ENCODE data around the gene MISFA. TPM values are rescaled to one million over a fixed set of nuclear protein-coding genes. Genes with fewer than 3 reads are reported as not detected.
A peak's percentile ranks its signal among the peaks of the same experiment; 100 is the strongest.
"Not testable (repeated sequence)": the region's sequence is repeated elsewhere in the genome, so short reads cannot be mapped to it uniquely, and the experiment has no call there.

MISFA gene
- 13.0 TPM for total RNA-seq
- long read RNA-seq, partial matches to known transcripts = 0 of 7 reads
- long read RNA-seq, other reads (novel, unspliced or antisense) = 7 of 7 reads

DNA sequence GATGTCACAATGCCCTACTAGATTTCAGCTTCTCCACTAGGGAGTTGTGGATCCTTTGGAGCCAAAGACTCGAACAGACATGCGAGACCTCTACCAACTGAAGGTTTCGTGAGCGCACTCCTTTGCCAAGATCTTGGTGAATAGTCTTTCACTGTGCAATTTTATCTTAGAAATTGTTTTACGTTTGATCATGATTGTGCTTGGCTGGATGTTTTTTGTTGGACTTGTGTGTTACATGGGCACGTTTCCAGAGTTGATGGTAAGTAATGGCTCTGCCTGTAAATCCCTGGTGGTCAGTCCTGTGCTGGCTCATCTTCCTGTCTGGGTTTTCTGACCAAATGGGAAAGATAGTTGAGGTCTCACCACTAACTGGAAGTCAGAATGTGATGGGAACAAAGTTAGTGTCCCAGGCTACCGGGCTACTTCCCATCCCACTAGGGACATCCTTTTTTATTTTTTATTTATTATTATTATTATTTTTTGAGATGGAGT lies at the start of gene MISFA:
TSS of gene MISFA (plus strand) at position 51 of the 492 bp plus-strand sequence. CDS start at position 191, 140 bp downstream.
- ATAC-seq = no peak
- DNase-seq (ENCODE audit: missing footprints) = no peak
- intact Hi-C loops (cut with DNase I) = no loop called here

DNA sequence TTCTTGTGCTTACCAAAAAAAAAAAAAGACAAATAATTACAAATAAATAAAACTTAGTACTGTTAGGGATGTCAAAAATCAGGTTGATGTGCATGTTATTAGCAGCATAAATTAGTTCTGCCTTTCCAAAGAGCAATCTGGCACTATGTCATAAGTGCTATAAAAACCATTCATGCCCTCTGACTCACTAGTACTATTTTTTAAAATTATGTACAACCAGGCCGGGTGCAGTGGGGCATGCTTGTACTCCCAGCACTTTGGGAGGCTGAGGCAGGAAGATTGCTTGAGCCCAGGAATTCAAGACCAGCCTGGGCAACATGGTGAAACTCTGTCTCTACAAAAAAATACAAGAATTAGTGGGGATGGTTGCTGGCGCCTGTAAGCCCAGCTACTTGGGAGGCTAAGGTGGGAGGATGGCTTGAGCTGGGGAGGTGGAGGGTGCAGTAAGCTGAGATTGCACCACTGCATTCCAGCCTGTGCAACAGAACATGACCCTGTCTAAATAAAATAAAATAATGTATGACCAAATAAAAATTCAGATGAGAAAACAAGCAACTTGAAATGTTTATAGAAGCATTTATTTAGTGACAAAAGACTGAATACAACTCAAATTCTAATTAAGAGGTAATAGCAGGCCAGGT lies 36.4 kb upstream of the MISFA start:
- DNase-seq (ENCODE audit: missing footprints) (no peak), ATAC-seq (no peak)
- intact Hi-C loops (cut with DNase I) = no loop called here

DNA sequence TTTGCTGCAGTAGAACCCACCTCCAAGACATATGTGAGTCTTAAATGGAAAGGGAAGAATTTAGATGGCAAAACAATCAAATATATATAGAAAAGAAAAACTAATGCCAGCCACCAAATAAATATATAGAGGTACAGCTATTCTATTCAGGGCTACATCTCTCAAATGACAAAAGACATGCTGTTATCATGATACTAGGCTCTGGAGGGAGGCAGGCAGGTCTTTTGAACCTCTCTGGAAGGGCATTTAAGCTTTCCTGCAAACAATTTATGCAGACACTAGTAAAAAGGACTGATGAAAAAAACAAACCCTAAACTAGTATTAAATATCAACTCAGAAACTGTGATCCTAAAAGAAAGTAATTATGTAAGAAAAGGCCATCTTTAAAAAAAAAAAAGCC lies 35.4 kb upstream of the MISFA start:
- ATAC-seq = no peak
- intact Hi-C loops (cut with DNase I) = no loop called here
- no peak for DNase-seq (ENCODE audit: missing footprints)

GRCh38 chr11:18566406-18566805 lies 33.2 kb upstream of the MISFA start:
- no peak for ATAC-seq
- intact Hi-C loops (cut with DNase I) = no loop called here

DNA sequence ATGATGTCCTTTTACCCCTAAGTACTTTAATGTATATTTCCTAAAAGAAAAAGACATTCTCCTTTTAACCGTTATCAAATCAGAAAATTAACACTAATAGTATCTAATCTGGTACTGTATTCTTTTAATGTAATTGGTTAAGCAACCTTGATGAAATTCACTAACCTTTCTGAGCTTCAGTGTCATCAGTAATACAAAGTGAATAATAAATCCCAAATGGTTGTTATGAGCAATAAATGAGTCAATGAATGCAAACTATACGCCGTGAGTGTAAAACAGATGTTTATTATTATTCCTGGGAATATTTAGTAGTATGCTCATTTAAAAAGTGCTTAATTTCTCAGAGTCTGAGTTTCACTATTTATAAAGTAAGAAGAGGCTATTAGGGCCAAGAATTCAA lies 32.5 kb upstream of the MISFA start:
- DNase-seq (ENCODE audit: missing footprints) (no peak), ATAC-seq (no peak)
- intact Hi-C loops (cut with DNase I) = no loop called here

More at GRCh38 chr11:18566406-18566805, 33.2 kb upstream of the MISFA start:
- DNase-seq (ENCODE audit: missing footprints) = no peak

- ATAC-seq (no peak), DNase-seq (ENCODE audit: missing footprints) (no peak)
- intact Hi-C loops (cut with DNase I) = no loop called here
Measured at GRCh38 chr11:18575361-18575760, 24.2 kb upstream of the MISFA start.

DNA sequence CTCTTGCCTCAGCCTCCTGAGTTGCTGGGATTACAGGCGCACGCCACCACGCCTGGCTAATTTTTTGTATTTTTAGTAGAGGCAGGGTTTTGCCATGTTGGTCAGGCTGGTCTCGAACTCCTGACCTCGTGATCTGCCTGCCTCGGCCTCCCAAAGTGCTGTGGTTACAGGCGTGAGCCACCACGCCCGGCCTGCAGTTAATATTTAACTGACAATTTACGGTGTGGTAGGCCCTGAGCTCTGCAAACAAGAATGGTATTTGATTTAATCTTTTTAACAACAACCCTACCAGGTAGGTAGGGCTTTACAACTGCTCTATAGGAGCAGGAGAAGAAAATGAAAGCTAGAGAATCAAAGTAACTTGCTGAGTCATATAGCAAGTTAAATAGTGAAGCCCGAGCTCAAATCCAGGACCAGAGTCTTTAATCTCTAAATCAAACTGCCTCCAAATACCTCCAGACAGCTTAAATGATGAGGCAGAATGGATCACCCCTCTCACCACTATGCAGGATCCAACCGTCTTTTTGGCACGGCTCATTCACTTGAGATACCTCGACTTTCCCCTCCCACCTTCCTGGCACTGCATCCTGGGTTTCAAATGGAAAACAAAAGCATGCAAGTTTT lies 20.5 kb upstream of the MISFA start:
- ATAC-seq = no peak
- intact Hi-C loops (cut with DNase I) = no loop called here
- no peak for DNase-seq (ENCODE audit: missing footprints)

DNA sequence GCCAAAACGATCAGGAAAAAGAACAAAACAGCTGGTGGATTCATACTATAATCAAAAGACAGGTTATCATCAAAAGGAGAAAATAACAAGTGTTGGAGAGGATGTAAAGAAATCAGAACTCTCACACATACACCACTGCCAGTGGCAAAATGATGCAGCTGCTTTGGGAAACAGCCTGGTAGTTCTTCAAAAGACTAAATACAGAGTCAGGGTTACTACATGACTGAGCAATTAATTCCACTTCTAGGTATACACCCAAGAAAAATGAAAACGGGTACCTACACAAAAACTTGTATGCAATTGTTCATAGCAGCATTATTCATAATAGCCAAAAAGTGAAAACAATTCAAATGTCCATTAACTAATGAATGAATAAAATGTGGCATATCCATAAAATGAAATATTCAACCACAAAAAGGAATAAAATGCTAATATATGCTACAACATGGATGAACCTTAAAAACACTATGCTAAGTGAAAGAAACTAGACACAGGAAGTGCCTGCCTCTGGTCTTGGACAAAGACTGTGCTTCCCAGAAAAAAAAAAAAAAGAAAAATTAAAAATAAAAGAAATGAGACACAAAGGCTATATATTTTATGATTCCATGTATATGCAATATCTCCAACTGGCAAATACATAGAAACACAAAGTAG lies 19.3 kb upstream of the MISFA start:
- DNase-seq (ENCODE audit: missing footprints) (no peak), ATAC-seq (no peak)
- intact Hi-C loops (cut with DNase I) = no loop called here

- DNase-seq (ENCODE audit: missing footprints) (no peak), ATAC-seq (no peak)
- intact Hi-C loops (cut with DNase I) = no loop called here
Measured at GRCh38 chr11:18581825-18582224, 17.8 kb upstream of the MISFA start.

- ATAC-seq (peak; percentile 98), DNase-seq (ENCODE audit: missing footprints) (peak; percentile 93)
- intact Hi-C loops (cut with DNase I) = loop anchor here (1.0 to 5.0 kb wide), 3 partner anchors 46 to 144 kb away; partner anchors contain the start of genes SPTY2D1 and TMEM86A
Measured at GRCh38 chr11:18588297-18589252, 11.0 kb upstream of the MISFA start, which contains the start of gene UEVLD. TSS of gene UEVLD (minus strand) at chr11:18588734. CDS start at chr11:18588654, 80 bp downstream.

DNA sequence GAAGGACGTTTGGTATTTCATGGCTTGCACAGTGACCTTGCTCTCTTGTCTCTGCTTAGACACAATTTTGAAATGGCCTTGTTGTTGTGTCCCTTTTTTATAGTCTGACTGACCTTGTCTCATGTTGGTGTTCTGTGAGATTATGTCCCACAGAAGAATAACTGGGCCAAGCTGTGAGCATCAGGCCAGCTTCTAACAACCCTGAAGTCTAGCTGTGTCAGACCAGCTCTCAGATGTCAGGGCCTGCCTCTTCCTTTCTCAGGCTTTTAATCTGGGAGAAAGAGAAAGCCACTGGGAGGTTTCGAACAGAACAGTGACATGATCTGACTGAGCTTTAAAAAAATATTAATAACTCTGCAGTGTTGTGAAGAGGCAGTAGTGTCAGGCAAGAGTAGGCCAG lies 9.0 kb upstream of the MISFA start:
- DNase-seq (ENCODE audit: missing footprints) = no peak
- intact Hi-C loops (cut with DNase I) = no loop called here
- ATAC-seq = no peak

DNA sequence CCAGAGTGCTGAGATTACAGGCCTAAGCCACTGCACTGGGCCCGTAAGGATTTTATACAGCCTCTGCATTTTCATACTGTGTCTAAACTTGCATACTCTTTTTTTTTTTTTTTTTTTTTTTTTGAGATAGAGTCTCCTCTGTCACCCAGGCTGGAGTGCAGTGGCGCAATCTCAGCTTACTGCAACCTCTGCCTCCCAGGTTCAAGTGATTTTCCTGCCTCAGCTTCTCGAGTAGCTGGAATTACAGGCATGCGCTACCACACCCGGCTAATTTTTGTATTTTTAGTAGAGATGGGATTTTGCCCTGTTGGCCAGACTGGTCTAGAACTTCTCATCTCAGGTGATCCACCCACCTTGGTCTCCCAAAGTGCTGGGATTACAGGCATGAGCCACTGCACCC lies 5.5 kb upstream of the MISFA start:
- ATAC-seq; DNase-seq (ENCODE audit: missing footprints); intact Hi-C loops (cut with DNase I): not testable (repeated sequence)

DNA sequence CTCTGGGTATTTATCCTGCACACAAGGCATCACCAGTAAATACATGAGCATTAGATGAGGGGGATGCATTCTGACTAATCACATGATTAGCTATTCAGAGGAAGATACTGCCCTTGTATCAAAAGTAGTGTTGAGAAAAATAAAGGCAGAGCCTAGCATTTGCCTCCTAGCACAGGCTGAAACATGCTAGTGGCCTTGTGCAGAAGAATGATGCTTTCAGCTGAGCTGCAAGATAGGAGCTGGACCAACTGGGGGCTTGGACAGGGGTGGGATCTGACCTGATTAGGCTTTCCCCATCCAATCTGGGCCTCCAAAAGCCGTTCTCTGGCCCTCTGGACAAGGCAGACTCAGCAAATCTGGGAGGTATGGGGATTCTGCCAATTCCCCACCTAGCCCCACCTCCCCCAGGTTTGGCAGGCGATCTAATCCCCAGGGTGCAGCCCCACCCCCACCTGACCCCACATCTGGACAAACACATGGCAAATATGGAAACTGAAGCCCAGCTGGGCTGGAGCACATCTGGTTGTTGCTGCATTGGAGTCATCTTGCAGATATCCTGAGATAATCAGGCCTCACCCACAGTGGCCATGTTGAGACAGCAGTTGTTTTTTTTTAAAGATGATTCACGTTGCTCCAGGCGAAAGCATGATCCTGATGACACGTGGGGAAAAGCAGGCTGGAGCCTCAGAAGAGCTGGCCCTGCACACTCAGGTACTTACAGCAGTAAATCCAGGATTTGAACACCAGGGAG lies 4.4 kb upstream of the MISFA start:
- DNase-seq (ENCODE audit: missing footprints) = no peak
- no peak for ATAC-seq
- intact Hi-C loops (cut with DNase I) = no loop called here

GRCh38 chr11:18600915-18601569 lies 1.5 kb downstream of the MISFA start:
- ATAC-seq (peak; percentile 65), DNase-seq (ENCODE audit: missing footprints) (no peak)
- intact Hi-C loops (cut with DNase I) = no loop called here

- DNase-seq (ENCODE audit: missing footprints) (no peak), ATAC-seq (no peak)
- intact Hi-C loops (cut with DNase I) = no loop called here
Measured at GRCh38 chr11:18608376-18608775, 8.8 kb downstream of the MISFA start.

DNA sequence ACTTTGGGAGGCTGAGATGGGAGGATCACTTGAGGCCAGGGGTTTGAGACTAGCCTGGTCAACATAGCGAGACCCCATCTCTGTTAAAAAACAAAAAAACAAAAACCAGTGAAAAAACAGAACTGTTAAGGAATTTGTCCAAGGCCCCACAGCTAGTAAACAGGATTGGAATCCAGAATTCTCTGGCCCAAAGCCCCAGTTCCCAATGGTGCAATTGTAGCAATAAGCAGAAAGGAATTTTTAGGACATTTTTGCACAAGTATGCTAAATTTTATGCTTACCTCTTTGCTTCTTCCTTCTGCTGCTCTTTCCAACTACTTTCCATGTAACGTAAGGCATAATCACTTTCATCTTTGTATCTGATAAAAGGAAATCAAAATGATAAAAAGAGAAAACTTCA lies 11.6 kb downstream of the MISFA start:
- ATAC-seq (no peak), DNase-seq (ENCODE audit: missing footprints) (no peak)
- intact Hi-C loops (cut with DNase I) = no loop called here

GRCh38 chr11:18612394-18612793 lies 12.8 kb downstream of the MISFA start:
- no peak for DNase-seq (ENCODE audit: missing footprints)
- intact Hi-C loops (cut with DNase I) = no loop called here
- no peak for ATAC-seq
